Bronchial epithelial cell (primary cell): ENCODE measurements around the gene SYAP1. TPM values are rescaled to one million over a fixed set of nuclear protein-coding genes. Genes with fewer than 3 reads are reported as not detected.

ENCODE experiments used
- DNase-seq: peaks from one replicate; pipeline ENCODE4 v3.0.0-alpha.2; 2010; ENCODE audit warnings: low read depth
- FAIRE-seq: peaks from 2 replicates; lab custom pipeline; 2011; peaks lifted over from hg19 to GRCh38; lab: Jason Lieb, UNC
- H3K27me3 ChIP-seq: 2 replicates; pipeline ENCODE4 v1.5.1; 2011; ENCODE audit warnings: low read length; ENCODE audit not compliant: control insufficient read depth, insufficient read depth
- H3K36me3 ChIP-seq: 2 replicates; pipeline ENCODE4 v1.5.1; 2011; ENCODE audit warnings: low read length; ENCODE audit not compliant: control insufficient read depth, insufficient read depth
- H3K4me3 ChIP-seq: 2 replicates; pipeline ENCODE4 v1.5.1; 2011; ENCODE audit warnings: mild to moderate bottlenecking, low read depth, low read length, control low read depth
- total RNA-seq: library from RNA; depleted of rRNA; stranded (reverse); fragments of >200 nt; gene quantifications from 2 replicates; pipeline ENCODE4 v1.2.1, GENCODE V29; 2014
- TF ChIP-seq, protein P1 (sequence below): IDR thresholded peaks from 2 replicates; pipeline ENCODE4 v1.5.1; 2011; ENCODE audit warnings: mild to moderate bottlenecking, moderate library complexity, low read length, control low read depth, inconsistent platforms; ENCODE audit not compliant: insufficient read depth, severe bottlenecking

Gene SYAP1
- total RNA-seq, 1 donor from 2014 or later, result 21.1 TPM

DNA sequence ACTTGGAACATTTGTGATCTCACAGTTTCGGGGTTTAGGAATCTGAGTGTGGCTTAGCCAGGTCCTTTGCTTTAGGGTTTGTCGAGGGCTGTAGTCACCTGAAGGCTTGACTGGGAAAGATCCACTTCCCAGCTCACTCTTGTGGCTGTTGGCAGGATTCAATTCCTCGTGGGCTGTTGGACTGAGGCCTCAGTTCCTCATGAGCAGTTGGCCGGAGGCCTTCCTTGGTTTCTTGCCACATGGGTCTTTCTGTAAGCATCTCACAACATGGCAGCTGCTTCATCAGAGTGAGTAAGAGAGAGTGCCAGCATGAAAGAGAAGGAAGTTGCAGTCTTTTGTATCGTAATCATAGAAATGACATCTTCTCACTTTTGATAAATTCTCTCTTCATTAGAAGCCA lies 77.9 kb downstream of the SYAP1 start:
- no peaks in the 10 kb centered on the region for H3K27me3 ChIP-seq
- TF ChIP-seq, protein P1, sequence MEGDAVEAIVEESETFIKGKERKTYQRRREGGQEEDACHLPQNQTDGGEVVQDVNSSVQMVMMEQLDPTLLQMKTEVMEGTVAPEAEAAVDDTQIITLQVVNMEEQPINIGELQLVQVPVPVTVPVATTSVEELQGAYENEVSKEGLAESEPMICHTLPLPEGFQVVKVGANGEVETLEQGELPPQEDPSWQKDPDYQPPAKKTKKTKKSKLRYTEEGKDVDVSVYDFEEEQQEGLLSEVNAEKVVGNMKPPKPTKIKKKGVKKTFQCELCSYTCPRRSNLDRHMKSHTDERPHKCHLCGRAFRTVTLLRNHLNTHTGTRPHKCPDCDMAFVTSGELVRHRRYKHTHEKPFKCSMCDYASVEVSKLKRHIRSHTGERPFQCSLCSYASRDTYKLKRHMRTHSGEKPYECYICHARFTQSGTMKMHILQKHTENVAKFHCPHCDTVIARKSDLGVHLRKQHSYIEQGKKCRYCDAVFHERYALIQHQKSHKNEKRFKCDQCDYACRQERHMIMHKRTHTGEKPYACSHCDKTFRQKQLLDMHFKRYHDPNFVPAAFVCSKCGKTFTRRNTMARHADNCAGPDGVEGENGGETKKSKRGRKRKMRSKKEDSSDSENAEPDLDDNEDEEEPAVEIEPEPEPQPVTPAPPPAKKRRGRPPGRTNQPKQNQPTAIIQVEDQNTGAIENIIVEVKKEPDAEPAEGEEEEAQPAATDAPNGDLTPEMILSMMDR, result no peak
- DNase-seq (no peak), FAIRE-seq (no peak)
- no peak overlapping the region for H3K4me3 ChIP-seq
- H3K36me3 ChIP-seq, result no peaks in the 10 kb centered on the region

DNA sequence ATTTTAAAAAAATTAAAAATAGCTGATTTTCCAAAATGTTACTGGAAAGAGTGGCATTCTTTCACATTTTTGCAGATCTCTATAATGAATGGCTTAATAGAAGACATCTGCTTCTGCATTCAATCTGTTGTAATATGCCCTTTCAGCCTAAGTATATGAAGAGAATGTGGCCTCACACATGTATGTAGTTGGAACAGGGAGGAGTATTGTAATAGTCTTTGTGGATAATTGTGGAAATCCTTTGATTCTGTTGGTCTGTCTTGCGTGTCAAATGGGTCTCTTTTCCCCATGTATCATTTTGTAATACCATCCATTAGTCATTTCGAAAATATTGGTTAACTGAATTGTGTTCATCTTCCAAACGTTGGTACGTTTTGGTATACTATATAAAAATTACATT lies 78.4 kb downstream of the SYAP1 start:
- H3K36me3 ChIP-seq, result no peaks in the 10 kb centered on the region
- TF ChIP-seq, protein P1, result no peak
- FAIRE-seq, result no peak
- DNase-seq, result no peak
- H3K27me3 ChIP-seq, result no peaks in the 10 kb centered on the region
- H3K4me3 ChIP-seq, result no peak overlapping the region

DNA sequence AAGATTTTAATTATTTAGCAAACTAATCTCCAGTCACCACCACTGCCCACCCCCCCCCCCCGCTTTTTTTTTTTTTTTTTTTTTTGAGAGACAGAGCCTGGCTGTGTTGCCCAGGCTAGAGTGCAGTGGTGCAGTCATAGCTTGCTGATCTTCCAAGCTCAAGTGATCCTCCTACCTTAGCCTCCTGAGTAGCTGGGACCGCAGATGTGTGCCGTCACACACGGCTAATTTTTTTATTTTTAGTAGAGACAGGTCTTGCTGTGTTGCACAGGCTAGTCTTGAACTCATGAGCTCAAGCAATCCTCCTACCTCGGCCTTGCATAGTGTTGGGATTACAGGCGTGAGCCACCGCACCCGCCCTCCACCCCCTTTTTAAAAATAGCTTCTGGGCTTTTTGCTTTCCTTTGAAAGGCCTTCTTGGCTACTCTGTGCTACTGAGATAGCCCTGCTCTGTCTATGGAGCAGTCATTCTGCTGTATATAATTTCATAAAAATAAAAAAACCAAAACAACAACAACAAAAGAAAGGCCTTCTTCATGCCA lies 85.6 kb downstream of the SYAP1 start:
- Histone ChIP-seq H3K4me3 (no peak overlapping the region), H3K27me3 (no peaks in the 10 kb centered on the region), H3K36me3 (no peaks in the 10 kb centered on the region)
- TF ChIP-seq, protein P1, result no peak
- DNase-seq (no peak), FAIRE-seq (no peak)

DNA sequence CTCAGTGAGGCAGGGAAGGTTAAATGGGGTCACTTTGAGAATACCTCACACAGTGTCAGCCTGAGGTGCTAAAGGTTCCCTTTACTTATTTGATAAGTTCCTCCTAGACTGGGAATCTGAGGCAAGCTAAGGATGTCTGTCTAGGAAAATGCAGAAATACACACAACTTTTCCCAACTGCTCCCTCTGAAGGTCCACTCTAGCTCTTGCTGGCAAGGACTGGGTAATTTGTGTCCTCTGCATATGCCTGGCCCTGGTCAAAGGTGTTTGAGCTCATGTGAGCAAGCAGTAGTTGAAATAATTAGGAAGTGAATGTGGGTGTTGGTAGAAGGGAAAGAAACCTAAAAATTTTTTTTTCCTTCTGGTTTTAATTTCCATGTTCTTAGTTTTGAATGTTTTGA lies 88.1 kb downstream of the SYAP1 start:
- FAIRE-seq, result no peak

DNA sequence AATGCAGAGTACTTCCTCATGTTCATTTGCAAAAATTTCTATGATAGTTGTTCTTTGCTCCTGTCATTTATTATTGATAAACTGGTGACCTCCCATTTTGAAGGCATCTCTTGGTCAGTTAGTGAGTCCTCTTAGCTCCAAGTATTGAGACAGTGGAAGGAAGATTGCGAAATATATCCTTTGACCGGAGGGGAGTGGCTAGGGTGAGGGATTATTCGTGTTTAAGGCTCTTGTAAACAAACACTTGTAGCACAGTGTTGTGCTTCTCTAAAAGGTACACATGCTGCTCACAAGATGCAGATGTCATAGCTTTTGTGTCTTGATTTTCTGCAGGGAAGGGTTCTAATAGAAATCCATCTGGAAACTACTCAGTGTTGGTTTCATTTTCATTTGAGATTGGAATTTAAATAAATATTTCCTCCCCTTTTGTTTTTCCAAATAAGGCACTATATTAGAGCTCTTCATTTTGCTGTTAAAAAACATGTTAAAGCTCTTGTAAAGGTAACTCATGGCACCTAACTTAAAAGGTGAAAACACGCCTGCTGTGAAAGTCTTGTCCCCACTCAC lies 88.6 kb downstream of the SYAP1 start:
- FAIRE-seq, result no peak
- TF ChIP-seq, protein P1, result no peak
- peak; percentile 62 for DNase-seq
- H3K36me3 ChIP-seq, result no peaks in the 10 kb centered on the region
- no peak overlapping the region for H3K4me3 ChIP-seq
- H3K27me3 ChIP-seq, result no peaks in the 10 kb centered on the region

More for the DNA sequence above, 88.1 kb downstream of the SYAP1 start:
- H3K27me3 ChIP-seq, result no peaks in the 10 kb centered on the region
- H3K36me3 ChIP-seq, result no peaks in the 10 kb centered on the region
- no peak for DNase-seq
- TF ChIP-seq, protein P1, result no peak
- H3K4me3 ChIP-seq, result no peak overlapping the region

DNA sequence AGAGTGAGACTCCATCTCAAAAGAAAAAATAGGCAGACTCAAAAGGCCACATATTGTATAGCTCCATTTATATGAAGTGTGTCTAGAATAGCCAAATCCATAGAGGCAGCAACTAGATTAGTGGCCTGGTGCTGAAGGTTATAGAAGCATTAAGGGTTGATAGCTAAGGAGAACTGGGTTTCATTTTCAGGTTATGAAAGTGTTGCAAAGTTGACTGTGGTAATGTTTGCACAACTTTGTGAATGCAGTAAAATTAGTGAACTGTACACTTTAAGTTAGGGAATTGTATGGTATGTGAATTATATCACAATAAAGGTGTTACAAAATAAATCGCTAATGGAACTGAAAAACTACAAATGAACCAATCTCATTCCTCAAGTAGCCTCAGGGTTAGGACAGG lies 95.2 kb downstream of the SYAP1 start:
- Histone ChIP-seq H3K27me3 (no peaks in the 10 kb centered on the region), H3K36me3 (no peaks in the 10 kb centered on the region), H3K4me3 (no peak overlapping the region)
- FAIRE-seq, result no peak
- TF ChIP-seq, protein P1, result no peak
- DNase-seq, result no peak
